MM.1S (cell line): ENCODE data around the gene TULP3.

Experiments
- CTCF ChIP-seq: fragments of 300-600 bp; sonication (generic); IDR thresholded peaks from 2 replicates; pipeline ENCODE4 v1.5.1; 2016; ENCODE audit warnings: antibody characterized with exemption, low read length, mixed read lengths
- EZH2 ChIP-seq: fragments of 300-600 bp; sonication (generic); optimal IDR thresholded peaks from 2 replicates; pipeline ENCODE3; 2017; ENCODE audit warnings: low read depth, mild to moderate bottlenecking, antibody characterized with exemption, low read length, mixed read lengths
- EZH2phosphoT487 ChIP-seq: fragments of 300-600 bp; sonication (generic); IDR thresholded peaks from 2 replicates; pipeline ENCODE4 v1.6.1; 2018; ENCODE audit warnings: antibody characterized with exemption, low read length

- TF ChIP-seq CTCF (no peak), EZH2phosphoT487 (no peak), EZH2 (no peak)
These were observed 34.8 kb downstream of the TULP3 start for GRCh38 chr12:2925322-2925995.
